Measurements from ENCODE around the gene PLCH1.

DNA sequence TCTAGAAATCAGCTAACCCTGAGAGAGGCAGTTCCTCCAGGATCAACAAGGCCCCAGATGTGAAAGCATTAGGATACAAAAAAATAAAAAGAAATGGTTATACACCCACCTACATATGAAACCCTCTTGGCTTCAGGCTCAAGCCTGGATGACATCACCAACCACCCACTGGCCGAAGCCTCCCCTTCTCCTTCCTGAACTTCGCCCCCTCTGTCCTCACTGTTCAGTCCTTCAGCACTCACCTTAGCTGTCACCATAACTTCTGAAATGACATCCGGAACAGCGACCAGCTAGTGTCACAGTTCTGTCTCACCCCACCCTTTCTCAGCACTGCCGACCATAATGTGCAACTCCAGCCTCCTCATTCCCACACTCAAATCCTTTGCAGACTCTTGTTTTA lies 98.7 kb downstream of the PLCH1 start:
- TF ChIP-seq POLR2AphosphoS5 (IDR thresholded peaks at IDR 0.05; ENCODE audit: borderline replicate concordance, low read depth, low read length), result no peak
- no peak for TF ChIP-seq EZH2 (IDR thresholded peaks at IDR 0.05)
- TF ChIP-seq FOXP2 (optimal IDR thresholded peaks at IDR 0.05; ENCODE audit: control extremely low read depth, extremely low read length, insufficient read depth), result no peak
